Measurements from ENCODE around the gene CNIH1. TPM values are rescaled to one million over a fixed set of nuclear protein-coding genes. Genes with fewer than 3 reads are reported as not detected.

CNIH1 gene
- total RNA-seq, result 105 and 227 TPM in 2 replicates

DNA sequence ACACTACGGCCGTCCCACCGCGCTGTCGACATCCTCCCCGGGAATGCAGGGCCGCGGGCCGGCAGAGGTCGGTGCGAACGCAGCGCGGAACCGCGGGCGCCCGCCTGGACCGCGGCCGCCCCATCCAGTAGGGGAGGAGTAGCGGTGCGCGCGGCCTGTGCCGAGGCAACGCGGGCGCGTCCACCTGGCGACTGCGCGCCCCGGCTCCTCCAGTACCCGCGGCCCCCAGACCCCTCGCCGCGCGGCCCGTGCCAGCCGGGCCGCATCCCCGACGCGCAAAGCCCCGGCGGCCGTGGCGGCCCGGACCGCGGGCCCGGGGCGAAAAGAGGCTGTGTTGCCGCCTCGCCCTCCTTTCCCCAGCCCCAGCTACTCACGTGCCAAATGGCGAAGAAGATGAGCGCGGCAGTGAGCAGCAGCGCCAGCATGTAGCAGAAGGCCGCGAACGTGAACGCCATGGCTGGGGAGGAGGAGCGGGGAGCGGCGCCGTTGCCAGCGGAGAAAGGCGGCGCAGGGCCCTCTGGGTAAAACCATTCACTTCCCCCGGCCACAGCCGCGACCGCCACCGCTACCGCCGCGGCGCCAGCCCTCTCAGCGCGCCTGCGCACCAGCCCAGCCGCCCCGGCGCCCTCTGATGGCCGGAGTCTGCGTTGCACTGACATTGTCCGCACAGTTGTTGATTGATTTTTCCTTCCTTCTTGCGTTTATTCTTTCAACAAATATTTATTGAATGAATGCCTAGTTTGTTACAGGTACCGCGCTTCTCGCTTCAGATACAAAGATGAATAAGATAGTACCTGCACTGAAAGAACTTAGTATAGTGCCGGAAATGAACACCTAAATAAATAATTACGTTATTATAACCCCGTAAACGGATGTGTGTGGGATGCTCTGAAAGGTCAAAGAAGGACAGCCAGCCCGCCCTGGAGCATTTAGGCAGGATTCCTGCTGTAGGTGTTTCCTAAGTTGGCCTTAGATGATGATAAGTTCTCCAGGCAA is at the start of gene CNIH1:
CNIH1 (minus strand) TSS at position 502 of the 996 bp plus-strand sequence; CDS start at position 455, 47 bp downstream.
- no peaks in the 10 kb centered on the region for H3K27me3 ChIP-seq (ENCODE audit: control insufficient read depth, insufficient read depth, low read length)
- peak; percentile 48 for DNase-seq (ENCODE audit: low read depth)
- TF ChIP-seq, protein P1, sequence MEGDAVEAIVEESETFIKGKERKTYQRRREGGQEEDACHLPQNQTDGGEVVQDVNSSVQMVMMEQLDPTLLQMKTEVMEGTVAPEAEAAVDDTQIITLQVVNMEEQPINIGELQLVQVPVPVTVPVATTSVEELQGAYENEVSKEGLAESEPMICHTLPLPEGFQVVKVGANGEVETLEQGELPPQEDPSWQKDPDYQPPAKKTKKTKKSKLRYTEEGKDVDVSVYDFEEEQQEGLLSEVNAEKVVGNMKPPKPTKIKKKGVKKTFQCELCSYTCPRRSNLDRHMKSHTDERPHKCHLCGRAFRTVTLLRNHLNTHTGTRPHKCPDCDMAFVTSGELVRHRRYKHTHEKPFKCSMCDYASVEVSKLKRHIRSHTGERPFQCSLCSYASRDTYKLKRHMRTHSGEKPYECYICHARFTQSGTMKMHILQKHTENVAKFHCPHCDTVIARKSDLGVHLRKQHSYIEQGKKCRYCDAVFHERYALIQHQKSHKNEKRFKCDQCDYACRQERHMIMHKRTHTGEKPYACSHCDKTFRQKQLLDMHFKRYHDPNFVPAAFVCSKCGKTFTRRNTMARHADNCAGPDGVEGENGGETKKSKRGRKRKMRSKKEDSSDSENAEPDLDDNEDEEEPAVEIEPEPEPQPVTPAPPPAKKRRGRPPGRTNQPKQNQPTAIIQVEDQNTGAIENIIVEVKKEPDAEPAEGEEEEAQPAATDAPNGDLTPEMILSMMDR (IDR thresholded peaks at IDR 0.05; ENCODE audit: insufficient read depth, low read length, poor library complexity, severe bottlenecking), result peak; percentile 68
- peak within 1 kb of the TSS; percentile 87 for H3K4me3 ChIP-seq (ENCODE audit: low read depth, low read length)
- H3K36me3 ChIP-seq (ENCODE audit: control insufficient read depth, insufficient read depth, low read length), result no peaks in the 10 kb centered on the region

DNA sequence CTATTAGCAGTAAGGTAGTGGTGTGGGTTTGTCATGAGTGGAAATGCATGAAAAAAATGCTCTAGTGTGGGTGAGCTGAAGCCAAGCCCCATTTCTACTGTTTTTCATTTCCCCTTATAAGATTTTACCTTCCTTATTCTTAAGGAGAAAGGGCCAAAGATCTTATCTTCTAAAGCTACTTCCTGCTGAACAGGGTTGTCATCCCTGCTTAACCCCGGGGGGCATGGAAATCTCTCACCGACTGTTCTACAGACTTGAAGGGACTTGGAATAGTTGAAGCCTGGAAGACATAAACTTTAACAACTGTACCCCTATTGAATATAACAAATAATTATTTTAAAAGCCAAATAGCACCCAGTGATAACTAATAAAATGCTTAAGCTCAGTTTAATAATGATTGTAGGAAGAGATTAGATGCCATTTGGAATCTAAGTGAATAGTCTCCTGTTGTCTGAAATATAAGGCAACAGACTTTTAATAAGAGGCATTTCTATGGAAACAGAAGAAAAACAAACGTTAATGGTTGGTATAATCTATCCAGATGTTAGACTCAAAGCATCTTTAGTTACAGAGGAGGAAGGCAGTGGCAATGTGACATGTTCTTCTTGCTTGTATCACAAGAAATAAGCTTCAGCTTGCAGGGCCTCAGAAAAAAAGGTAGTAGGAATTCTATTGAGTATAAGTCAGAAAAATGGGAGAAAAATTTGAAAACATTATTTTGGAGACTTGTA is 49.4 kb upstream of the CNIH1 start:
- no peak for DNase-seq (ENCODE audit: low read depth)
- H3K27me3 ChIP-seq (ENCODE audit: control insufficient read depth, insufficient read depth, low read length), result no peaks in the 10 kb centered on the region
- TF ChIP-seq, protein P1 (IDR thresholded peaks at IDR 0.05; ENCODE audit: insufficient read depth, low read length, poor library complexity, severe bottlenecking), result no peak
- H3K36me3 ChIP-seq (ENCODE audit: control insufficient read depth, insufficient read depth, low read length), result no peaks in the 10 kb centered on the region
- H3K4me3 ChIP-seq (ENCODE audit: low read depth, low read length), result no peak overlapping the region

DNA sequence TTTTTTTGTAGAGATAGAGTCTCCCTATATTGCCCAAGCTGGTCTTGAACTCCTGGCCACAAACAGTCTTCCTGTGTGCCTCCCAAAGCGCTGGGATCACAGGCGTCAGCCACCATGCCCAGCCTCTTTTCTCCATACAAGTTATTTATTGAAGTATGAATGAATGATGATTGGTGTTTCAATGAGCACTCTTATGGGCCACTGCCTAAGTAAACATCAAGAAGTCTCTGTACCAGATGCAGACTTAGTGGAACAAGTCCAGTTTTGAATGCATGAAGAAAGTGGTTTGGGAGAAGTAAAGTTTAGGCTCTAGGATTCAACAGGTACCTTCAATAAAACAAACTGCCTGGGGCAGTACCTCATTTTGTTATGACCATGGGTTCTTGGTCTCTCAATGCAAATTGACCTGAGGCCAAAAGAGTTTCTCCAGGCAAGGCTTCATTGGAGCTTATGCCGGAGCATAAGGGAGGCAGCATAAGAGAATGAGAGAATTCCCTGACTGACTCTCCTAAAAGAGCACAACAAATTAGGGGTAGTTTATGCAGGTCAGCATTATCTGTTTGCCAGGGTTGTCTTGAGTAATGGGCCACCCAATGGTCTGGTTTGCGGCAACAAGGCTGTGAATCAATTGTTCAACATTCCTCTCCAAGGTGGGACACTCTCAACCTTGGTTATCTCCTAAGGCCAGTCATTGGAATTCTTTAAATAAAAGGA is 48.7 kb upstream of the CNIH1 start:
- no peak for DNase-seq (ENCODE audit: low read depth)
- no peaks in the 10 kb centered on the region for H3K36me3 ChIP-seq (ENCODE audit: control insufficient read depth, insufficient read depth, low read length)
- TF ChIP-seq, protein P1 (IDR thresholded peaks at IDR 0.05; ENCODE audit: insufficient read depth, low read length, poor library complexity, severe bottlenecking), result no peak
- H3K27me3 ChIP-seq (ENCODE audit: control insufficient read depth, insufficient read depth, low read length), result no peaks in the 10 kb centered on the region
- no peak overlapping the region for H3K4me3 ChIP-seq (ENCODE audit: low read depth, low read length)

DNA sequence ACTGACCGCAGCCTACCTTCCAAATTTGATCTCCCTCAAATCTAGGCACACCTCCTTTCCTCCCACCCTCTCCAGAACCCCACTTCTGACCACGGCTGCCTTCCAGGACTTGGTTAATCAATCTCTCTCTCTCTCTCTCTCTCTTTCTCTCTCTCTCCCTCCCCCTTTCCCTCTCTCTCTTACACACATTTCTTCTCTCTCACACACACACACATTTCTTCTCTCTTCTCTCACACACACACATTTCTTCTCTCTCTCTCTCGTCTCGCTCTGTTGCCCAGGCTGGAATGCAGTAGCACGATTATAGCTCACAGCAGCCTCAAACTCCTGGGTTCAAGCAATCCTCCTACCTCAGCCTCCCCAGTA is 48.1 kb upstream of the CNIH1 start:
- H3K4me3 ChIP-seq (ENCODE audit: low read depth, low read length), result peak overlapping the region; percentile 68
- H3K36me3 ChIP-seq (ENCODE audit: control insufficient read depth, insufficient read depth, low read length), result no peaks in the 10 kb centered on the region
- no peaks in the 10 kb centered on the region for H3K27me3 ChIP-seq (ENCODE audit: control insufficient read depth, insufficient read depth, low read length)
- TF ChIP-seq, protein P1 (IDR thresholded peaks at IDR 0.05; ENCODE audit: insufficient read depth, low read length, poor library complexity, severe bottlenecking), result no peak
- DNase-seq (ENCODE audit: low read depth), result no peak

DNA sequence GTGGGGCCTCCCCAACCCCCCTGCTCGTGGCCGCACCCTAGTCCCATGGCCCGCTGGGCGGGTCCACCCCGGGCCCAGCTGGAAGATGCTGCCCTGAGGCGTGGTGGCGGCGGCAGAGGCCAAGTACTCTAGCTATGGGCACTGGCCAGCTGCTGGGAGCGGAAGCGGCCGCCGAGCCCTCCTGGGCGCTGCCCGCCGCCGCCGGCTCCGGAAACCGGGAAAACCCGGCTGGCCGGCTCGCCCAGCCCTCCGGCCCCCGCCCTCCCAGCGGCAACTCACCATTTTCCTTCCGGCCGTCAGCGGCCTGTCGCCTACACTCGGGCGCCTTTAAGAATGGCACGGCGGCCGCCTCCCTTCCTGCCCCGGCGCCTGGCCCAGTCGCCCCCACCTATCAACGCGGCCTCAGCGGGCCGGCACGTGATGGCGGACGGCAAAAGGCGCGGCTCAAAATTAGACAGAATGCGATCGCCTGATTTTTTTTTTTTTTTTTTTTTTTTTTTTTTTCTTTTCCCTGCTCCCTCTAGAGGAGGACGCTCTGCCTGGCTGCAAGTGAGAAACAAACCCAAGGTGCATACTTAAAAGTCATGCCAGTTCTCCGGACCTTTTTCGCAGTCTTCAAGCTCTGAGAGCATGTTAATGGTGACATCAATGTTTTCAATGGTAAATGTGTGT is 47.6 kb upstream of the CNIH1 start, which contains the start of gene GMFB:
GMFB (minus strand) TSS at position 335 of the 672 bp plus-strand sequence; CDS start at position 282, 53 bp downstream.
- TF ChIP-seq, protein P1 (IDR thresholded peaks at IDR 0.05; ENCODE audit: insufficient read depth, low read length, poor library complexity, severe bottlenecking), result peak; percentile 66
- H3K36me3 ChIP-seq (ENCODE audit: control insufficient read depth, insufficient read depth, low read length), result no peaks in the 10 kb centered on the region
- no peaks in the 10 kb centered on the region for H3K27me3 ChIP-seq (ENCODE audit: control insufficient read depth, insufficient read depth, low read length)
- DNase-seq (ENCODE audit: low read depth), result peak; percentile 45
- peak within 1 kb of the TSS; percentile 68 for H3K4me3 ChIP-seq (ENCODE audit: low read depth, low read length)

All from kidney epithelial cell (primary cell).